GM21447 (cell line): Measurements from ENCODE around the gene LGI2.
"Not testable (repeated sequence)": the region's sequence is repeated elsewhere in the genome, so short reads cannot be mapped to it uniquely, and the experiment has no call there.

Experiments used
- ATAC-seq: cut with Tn5 transposase; IDR thresholded peaks from one replicate; pipeline ENCODE4 v1.9.1; 2021; ENCODE audit not compliant: unreplicated experiment

LGI2 gene, protein sequence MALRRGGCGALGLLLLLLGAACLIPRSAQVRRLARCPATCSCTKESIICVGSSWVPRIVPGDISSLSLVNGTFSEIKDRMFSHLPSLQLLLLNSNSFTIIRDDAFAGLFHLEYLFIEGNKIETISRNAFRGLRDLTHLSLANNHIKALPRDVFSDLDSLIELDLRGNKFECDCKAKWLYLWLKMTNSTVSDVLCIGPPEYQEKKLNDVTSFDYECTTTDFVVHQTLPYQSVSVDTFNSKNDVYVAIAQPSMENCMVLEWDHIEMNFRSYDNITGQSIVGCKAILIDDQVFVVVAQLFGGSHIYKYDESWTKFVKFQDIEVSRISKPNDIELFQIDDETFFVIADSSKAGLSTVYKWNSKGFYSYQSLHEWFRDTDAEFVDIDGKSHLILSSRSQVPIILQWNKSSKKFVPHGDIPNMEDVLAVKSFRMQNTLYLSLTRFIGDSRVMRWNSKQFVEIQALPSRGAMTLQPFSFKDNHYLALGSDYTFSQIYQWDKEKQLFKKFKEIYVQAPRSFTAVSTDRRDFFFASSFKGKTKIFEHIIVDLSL

DNA sequence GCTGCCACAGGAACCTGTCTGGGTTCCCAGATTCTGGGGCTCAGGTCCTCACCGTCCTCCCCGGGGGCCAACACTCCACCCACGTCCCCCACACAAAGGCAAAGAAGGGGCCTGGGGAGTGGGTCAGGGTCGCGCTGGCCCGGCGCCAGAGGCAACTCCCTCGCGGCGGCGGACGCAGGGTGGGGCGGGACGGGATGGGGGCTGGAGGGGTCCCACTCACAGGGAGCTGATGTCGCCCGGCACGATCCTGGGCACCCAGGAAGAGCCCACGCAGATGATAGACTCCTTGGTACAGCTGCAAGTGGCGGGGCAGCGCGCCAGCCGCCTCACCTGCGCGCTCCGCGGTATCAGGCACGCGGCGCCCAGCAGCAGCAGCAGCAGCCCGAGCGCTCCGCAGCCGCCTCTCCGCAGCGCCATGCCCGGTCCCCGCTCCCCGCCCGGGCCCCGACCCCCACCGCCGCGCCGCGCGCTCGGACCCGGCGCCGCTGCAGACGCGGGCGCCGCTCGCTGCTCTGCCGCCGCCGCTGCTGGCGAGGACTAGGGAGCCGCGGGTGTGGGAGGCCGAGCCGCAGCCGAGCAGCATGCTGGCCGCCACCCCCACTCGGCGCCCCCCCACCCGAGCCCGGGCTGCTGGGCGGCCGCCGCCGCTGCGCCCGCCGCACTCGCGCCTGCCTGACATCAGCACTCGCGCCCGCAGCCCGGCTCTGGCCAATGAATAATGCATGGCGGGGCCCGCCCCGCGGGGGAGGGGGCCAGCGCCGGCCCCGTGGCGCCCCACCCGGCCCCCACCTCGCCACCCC is at the start of gene LGI2:
TSS of gene LGI2 (minus strand) at position 670 of the 800 bp plus-strand sequence. CDS start at position 417, 253 bp downstream.
- ATAC-seq: no peak

DNA sequence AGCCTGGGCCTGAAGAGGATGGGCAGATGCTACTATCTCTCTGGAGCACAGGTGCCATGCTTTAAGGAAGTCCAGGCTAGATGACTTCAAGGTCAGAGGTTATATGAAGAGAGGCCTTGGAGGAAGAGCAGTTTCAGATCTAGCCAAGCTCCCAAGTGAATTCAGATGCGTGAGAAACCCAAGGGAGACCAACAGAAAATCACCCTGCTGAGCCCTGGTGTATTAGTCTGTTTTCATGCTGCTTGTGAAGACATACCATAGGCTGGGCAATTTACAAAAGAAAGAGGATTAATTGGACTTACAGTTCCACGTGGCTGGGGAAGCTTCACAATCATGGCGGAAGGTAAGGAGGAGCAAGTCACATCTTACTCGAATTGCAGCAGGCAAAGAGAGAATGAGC is 47.8 kb upstream of the LGI2 start:
- ATAC-seq: no peak

DNA sequence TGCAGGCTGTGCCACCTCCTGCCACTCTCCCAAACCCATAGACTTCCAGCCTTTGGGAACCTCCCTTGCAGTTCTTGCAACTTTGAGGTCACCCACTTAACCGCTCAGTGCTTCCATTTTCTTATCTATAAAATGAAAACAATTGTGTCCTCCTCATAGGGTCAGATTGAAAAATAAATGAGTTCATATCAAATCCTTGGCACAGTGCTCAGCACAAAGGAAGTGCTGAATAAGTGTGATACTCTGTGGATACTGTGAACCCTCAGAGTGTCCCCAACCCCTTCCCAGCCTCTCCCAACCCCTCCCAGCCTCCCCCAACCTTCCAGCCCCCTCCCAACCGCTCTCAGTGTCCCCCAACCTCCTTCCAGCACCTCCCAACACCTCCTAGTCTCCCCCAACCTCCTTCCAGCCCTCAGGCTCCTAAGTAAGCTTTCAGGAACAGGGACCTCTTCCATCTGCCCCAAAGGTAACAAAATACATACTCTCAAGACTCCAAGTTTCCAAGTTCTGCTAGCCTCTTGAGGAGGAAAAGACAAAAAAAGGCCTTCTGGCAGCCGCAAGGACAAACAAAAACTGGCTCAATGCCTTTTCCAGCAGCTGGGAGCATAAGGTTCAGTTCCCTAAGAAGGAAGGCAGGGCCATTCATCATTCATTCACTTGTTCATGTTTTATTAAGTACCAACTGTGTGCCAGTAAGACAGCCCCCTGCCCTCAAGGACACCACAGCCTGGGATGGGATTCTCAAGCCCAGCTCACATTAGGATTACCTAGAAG is 46.1 kb upstream of the LGI2 start:
- no peak for ATAC-seq

DNA sequence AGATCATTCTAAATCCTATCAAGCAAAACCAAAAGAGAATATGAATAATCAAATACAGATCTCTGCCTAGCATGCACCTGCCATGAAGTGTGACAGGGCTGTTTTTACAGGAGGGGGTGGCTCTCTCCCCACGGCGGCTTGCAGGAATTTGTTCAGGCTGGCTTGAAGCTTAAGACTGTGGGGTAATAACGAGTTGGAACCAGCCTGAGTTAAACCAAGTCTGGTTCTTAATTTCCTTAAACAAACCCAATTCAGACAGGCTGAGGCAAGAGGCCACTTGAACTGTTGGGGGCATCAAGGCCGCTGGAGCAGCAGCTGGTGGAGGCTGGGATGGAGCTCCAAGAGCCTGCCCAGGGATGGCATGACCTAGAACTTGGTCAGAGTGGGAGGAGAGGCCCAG is 45.1 kb upstream of the LGI2 start:
- no peak for ATAC-seq

DNA sequence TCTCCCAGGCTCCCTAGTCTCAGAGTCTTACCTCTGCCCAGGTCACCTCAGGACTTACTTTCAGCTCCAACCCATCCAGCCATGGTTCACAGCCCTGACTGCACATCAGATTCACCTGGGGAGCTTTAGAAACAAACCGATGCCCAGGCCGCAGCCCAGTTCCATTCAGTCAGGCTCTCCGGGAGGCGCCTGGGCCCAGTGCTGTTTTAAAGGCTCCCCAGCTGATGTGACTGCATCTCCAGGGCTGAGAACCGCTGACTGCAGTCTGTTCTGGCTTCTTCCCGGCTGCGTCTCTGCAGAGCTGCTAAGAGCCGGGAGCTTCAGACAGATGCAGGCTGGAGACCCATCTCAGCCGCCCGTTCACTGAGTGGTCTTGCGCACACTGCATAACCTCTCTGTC is 44.4 kb upstream of the LGI2 start:
- ATAC-seq: no peak

DNA sequence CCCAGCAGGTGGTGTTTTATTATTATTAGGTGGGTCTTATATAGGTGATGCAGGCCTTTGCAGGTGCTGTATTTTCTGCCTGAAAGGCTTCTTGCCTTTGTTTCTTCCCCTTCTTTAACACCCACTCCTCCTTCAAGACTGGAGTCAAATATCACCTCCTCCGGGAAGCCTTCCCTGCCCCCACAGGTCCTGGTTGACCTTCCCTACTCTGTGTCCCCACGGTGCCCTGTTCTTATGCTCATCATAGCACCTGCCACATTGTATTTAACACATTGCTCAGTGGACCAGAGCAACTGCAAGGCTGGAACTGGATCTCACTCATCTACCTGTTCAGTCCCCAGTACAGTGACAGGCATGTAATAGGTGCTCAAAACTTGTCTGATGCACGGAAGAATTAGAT is 39.8 kb upstream of the LGI2 start:
- ATAC-seq: no peak

DNA sequence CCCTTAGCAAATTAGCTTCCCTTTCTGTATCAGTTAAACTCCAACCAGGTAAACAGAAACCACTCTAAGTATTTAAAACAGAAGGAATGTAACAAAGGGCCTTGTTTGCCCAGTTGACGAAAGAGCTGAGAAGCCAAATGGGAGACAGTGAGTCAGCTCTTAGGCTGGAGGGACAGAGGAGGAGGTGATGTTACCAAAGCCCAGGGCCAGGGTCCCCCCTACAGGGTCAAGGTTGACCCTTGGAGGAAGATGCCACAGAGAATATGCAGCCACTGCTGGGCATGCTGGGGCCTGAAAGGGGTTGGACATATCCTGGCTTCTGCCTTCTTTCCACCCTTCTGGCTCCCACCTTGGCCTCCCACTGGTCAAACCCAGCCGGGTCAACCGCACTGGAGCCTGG is 38.3 kb upstream of the LGI2 start:
- ATAC-seq: no peak

DNA sequence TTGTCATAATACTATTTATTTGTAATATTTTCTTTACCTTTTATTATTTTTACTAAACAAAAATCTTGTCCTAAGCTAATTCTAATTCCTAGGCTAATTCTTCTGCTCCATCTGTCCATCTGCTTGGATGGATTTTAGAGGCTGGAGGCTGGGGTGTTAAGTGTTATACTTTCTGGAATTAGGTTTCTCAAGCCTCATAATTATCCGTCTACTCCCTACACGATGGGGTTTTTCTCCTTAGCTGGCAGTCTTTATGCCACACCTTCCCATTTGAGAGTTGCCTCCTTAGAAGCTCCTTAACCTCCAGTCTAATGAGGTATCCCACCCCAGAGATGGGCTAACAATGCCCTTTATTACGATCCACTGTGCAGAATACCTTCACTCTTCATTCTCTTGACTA is 37.6 kb upstream of the LGI2 start:
- no peak for ATAC-seq

DNA sequence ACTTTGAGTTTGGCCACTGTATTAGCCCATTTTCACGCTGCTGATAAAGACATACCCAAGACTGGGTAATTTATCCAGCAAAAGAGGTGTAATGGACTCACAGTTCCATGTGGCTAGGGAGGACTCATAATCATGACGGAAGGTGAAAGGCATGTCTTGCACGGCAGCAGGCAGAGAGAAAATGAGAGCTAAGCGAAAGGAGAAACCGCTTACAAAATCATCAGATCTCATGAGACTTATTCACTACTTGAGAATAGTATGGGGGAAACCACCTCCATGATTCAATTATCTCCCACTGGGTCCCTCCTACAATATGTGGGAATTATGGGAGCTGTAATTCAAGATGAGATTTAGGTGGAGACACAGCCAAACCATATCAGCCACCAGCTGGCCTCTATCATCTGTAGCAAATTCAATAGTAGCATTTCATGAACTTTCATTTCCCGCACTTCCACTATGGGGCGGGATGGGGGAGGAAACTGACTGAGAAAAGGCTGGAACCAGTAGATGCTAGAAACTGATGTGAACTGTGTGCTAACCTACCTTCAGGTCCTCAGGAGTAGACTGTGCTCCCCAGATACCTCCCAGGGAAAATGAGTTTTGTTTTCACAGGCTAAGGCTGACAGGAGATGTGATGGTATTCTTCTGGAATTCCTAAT is 35.3 kb upstream of the LGI2 start:
- ATAC-seq: no peak

DNA sequence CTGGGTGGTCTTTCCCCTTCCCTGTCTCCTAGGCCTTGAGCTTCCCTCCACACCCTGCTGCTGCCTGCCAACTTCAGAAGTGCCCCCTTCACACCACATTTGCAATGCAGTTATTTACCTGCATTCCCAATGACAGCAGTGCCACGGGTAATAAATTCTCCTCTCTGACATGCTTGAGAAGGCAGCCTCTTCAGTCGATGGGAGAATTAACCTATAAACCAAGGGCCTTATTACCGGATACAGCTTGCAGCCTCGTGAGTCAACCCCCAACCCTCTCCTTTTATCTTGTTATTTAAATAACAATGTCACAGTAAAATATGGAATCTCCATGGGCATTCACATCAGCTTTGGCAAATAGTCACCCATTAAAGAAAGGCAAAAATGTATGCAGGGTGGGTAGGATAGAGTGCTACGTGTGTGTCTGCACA is 34.7 kb upstream of the LGI2 start:
- ATAC-seq: no peak

DNA sequence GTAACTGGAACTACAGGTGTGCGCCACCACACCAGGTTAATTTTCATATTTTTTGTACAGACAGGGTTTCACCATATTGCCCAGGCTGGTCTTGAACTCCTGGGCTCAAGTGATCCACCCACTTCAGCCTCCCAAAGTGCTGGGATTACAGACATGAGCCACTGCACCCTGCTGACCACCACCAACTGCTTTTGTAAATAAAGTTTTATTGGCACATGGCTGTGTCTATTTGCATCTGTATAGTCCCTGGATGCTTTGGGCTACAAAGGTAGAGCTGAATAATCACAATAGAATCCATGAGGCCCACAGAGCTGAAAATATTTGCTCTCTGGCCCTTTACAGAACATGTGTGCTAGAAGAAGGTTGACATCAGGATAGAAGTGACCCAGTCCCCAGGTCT is 33.7 kb upstream of the LGI2 start:
- ATAC-seq: not testable (repeated sequence)

DNA sequence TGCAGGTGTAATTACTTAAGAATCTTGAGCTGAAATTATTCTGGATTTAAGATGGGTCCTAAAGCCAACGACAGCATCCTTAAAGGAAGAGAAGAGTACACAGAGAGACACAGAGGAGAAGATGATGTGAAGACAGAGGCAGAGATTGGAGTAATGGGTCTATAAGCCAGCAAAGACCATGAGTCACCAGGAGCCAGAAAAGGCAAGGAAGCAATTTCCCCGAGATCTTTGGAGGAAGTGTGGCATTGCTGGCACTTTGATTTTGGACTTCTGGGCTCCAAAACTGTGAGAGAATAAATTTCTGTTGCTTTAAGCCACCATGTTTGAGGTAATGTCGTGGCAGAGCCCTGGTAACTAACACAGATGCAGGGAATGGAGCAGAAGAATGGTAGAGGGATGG is 32.4 kb upstream of the LGI2 start:
- ATAC-seq: no peak

DNA sequence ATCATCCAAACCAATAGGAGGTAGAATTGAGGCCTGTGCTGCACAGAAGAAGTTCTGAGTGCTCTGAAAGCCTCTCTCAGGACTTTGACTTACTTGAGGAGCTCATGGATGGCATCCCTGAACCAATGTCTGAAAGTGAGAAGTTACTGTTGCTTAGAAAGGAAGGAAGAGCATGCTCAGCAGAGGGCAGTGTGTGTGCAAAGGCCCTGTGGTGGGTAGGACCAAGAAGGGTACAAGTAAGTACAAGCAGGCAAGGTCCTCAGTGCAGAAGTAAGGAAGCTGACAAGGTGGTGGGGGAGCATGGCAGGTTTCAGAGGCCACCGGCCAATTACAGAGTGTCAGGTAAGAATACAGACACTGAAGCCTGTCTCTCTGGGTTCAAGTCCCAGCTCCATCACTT is 31.4 kb upstream of the LGI2 start:
- ATAC-seq: no peak

DNA sequence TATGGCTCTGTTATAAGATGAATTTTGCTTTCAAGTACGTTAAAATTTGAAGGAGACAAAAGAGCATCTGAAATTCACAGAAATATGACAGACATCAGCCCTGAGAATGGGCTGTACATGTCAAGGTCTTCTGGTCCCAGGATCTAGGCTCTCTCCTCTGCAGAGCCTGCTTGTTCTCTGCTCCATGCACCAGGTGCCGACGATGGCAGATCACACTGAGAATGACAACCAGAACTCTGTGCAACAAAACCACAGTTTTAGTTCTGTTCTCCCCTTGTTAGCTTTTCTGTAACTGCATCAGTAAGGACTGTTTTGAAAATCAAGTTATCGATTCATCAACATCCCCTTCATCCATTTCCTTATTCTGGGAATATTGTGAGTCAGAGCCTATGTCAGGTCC is 30.9 kb upstream of the LGI2 start:
- ATAC-seq: no peak

DNA sequence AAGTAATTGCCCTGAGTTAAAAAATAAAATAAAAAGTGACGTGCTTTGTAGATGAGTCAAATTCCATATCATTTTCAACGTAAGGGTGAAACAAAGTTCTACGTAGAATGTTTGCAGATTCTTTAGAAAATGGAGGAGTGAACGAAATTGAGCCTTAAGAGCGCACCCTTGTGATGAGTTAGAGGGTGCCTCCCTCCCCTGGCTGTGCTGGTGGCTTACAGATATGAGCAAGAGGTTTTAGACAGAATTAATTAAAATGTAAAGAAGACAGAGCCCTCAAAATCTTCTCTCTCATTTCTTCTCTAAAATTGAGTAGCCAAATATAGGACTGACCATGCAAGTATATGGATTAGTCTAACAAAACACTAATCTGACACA is 30.2 kb upstream of the LGI2 start:
- ATAC-seq: no peak

DNA sequence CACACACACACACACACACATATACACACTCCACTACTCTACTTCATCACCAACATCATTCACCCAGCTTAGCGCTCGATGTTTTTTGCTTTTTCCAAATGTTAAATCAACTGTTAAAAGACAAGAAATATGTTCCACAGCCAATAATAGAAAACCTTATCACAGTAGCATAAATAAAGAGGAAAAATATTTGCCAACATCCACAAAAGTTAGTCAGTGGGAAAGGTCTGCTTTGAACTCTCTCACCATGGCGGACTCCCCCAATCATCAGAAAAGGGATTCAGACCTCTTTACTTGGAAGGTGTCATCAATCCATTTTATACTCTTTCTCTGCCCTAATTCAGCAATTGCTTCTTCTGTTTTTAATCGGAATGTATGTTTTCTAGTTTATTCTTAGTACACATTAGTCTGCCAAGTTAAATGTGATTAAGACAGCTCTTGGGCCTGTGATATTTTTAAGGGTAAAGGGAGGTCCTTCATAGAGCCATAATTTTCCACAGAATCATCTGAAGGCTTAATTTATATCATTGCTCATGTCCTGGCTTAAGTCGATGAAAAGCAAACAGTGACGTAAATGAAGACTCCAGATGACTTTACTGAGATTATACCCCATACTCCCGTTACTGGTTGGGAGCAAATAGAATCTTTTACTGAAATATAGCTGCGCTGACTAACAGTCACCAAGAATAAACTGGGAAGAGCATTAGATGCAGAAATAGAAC is 29.7 kb upstream of the LGI2 start:
- no peak for ATAC-seq

DNA sequence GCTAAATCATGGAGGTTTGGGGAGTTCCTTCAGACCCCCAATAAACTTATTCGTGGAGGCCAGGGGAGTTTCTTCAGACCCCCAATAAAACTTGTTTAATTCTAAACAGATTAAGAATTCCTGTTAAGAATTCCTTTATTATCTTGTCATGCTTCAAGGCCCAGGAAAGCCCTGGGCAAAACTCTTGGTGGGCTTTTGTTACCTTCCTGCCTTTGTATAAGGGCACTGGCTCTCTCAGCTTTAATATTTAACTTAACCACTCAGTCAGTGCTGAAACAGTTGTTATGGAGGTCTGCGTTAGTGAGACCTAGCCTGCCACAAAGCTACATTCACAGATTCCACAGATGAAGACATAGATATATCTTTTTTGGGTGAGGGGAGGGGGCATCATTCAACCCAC is 29.0 kb upstream of the LGI2 start:
- ATAC-seq: no peak

DNA sequence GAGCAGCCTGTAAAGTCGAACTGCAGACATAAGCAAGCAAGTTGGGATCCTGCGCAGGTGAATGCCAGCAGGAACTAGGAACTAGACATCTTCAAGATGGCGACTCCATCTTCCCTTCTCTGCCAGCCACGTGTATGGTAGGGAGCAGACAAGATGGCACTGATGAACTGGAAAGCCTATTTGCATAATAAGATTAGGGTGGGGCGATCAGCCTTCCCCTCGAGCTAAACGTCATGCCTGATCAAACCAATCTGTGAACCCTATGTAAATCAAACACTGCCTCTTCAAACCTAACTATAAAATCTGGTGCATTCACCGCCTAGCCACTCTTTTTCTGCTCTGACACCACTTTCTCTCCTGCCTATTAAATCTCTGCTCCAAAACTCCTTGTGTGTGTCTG is 28.1 kb upstream of the LGI2 start:
- no peak for ATAC-seq

DNA sequence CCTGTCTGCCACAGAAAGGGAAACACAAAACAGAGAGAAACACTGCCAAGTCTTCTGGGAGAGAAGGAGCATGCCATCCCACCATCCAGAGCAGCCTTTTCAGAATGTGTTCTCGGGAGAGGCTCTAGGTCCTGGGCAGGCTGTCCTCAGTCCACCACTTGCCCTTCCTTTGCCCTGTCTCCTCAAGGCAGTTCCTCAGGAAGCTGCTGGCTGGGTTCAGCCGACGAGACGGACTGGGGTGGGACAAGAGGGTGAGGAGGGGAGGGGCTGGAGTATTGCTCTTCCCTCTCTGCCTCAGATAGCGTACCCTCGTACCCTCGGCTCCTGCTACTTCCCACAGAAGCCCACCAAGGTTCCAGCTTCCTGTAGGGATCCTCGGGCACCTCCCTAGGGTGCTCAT is 26.6 kb upstream of the LGI2 start:
- ATAC-seq: no peak

DNA sequence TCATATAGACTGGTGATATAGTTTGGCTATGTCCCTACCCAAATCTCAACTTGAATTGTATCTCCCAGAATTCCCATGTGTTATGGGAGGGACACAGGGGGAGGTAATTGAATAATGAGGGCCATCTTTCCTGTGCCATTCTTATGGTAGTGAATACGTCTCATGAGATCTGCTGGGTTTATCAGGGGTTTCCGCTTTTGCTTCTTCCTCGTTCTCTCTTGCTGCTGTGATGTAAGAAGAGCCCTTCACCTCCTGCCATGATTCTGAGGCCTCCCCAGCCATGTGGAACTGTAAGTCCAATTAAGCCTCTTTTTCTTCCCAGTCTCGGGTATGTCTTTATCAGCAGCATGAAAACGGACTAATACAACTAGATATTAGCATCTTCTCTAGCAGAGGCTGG is 21.3 kb upstream of the LGI2 start:
- not testable (repeated sequence) for ATAC-seq
